Panc1 (cell line): ENCODE data around the gene ATP9A.

Experiments
- POLR2AphosphoS5 ChIP-seq: IDR thresholded peaks from 2 replicates; pipeline ENCODE4 v1.6.1; 2012; ENCODE audit warnings: mild to moderate bottlenecking, low read depth, low read length, moderate library complexity
- TCF7L2 ChIP-seq: IDR thresholded peaks from 2 replicates; pipeline ENCODE4 v1.6.1; 2011; ENCODE audit warnings: mild to moderate bottlenecking, low read depth, low read length, inconsistent platforms
- TF ChIP-seq, protein P1 (sequence below): fragments of 450-650 bp; IDR thresholded peaks from 2 replicates; pipeline ENCODE4 v1.5.1; 2017; ENCODE audit warnings: mild to moderate bottlenecking
- TF ChIP-seq, protein P2 (sequence below), 2 experiments: IDR thresholded peaks; 2 replicates each; pipeline ENCODE4 v1.6.1; 2011 to 2012; ENCODE audit warnings: low read depth in 2 of 2, control low read depth in 1 of 2, low read length in 1 of 2, mild to moderate bottlenecking in 1 of 2, moderate library complexity in 1 of 2; ENCODE audit not compliant: insufficient read depth in 1 of 2

GRCh38 chr20:51705400-51705799, 62.8 kb downstream of the ATP9A start:
- TF ChIP-seq, protein P1, sequence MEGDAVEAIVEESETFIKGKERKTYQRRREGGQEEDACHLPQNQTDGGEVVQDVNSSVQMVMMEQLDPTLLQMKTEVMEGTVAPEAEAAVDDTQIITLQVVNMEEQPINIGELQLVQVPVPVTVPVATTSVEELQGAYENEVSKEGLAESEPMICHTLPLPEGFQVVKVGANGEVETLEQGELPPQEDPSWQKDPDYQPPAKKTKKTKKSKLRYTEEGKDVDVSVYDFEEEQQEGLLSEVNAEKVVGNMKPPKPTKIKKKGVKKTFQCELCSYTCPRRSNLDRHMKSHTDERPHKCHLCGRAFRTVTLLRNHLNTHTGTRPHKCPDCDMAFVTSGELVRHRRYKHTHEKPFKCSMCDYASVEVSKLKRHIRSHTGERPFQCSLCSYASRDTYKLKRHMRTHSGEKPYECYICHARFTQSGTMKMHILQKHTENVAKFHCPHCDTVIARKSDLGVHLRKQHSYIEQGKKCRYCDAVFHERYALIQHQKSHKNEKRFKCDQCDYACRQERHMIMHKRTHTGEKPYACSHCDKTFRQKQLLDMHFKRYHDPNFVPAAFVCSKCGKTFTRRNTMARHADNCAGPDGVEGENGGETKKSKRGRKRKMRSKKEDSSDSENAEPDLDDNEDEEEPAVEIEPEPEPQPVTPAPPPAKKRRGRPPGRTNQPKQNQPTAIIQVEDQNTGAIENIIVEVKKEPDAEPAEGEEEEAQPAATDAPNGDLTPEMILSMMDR, result no peak
- TF ChIP-seq POLR2AphosphoS5, result no peak
- no peak for TF ChIP-seq TCF7L2
- TF ChIP-seq, protein P2, sequence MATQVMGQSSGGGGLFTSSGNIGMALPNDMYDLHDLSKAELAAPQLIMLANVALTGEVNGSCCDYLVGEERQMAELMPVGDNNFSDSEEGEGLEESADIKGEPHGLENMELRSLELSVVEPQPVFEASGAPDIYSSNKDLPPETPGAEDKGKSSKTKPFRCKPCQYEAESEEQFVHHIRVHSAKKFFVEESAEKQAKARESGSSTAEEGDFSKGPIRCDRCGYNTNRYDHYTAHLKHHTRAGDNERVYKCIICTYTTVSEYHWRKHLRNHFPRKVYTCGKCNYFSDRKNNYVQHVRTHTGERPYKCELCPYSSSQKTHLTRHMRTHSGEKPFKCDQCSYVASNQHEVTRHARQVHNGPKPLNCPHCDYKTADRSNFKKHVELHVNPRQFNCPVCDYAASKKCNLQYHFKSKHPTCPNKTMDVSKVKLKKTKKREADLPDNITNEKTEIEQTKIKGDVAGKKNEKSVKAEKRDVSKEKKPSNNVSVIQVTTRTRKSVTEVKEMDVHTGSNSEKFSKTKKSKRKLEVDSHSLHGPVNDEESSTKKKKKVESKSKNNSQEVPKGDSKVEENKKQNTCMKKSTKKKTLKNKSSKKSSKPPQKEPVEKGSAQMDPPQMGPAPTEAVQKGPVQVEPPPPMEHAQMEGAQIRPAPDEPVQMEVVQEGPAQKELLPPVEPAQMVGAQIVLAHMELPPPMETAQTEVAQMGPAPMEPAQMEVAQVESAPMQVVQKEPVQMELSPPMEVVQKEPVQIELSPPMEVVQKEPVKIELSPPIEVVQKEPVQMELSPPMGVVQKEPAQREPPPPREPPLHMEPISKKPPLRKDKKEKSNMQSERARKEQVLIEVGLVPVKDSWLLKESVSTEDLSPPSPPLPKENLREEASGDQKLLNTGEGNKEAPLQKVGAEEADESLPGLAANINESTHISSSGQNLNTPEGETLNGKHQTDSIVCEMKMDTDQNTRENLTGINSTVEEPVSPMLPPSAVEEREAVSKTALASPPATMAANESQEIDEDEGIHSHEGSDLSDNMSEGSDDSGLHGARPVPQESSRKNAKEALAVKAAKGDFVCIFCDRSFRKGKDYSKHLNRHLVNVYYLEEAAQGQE (IDR thresholded peaks at IDR 0.05; ENCODE audit: insufficient read depth in 1 of 2, low read depth in 2 of 2, low read length in 1 of 2), result no peak
